ENCODE measurements around the gene HOMEZ.
"Not testable (repeated sequence)": the region's sequence is repeated elsewhere in the genome, so short reads cannot be mapped to it uniquely, and the experiment has no call there.

DNA sequence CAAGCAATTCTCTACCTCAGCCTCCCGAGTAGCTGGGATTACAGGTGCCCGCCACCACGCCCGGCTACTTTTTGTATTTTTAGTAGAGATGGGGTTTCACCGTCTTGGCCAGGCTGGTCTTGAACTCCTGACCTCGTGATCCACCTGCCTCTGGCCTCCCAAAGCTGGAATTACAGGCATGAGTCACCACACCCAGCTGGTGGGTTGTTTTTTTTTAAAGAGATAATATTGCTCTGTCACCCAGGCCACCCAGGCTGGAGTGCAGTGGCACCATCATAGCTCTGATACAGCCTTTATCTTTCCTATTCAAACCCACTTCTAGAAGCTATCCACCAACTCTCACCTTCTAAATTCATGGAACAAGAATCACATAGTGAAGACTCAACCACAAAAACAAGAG lies 8.0 kb downstream of the HOMEZ start:
- TF ChIP-seq, protein P1, sequence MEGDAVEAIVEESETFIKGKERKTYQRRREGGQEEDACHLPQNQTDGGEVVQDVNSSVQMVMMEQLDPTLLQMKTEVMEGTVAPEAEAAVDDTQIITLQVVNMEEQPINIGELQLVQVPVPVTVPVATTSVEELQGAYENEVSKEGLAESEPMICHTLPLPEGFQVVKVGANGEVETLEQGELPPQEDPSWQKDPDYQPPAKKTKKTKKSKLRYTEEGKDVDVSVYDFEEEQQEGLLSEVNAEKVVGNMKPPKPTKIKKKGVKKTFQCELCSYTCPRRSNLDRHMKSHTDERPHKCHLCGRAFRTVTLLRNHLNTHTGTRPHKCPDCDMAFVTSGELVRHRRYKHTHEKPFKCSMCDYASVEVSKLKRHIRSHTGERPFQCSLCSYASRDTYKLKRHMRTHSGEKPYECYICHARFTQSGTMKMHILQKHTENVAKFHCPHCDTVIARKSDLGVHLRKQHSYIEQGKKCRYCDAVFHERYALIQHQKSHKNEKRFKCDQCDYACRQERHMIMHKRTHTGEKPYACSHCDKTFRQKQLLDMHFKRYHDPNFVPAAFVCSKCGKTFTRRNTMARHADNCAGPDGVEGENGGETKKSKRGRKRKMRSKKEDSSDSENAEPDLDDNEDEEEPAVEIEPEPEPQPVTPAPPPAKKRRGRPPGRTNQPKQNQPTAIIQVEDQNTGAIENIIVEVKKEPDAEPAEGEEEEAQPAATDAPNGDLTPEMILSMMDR (IDR thresholded peaks at IDR 0.05): not testable (repeated sequence)
- TF ChIP-seq EZH2phosphoT487, EZH2 (IDR thresholded peaks at IDR 0.05): not testable (repeated sequence)
